22Rv1 (cell line): ENCODE measurements around the gene TMEM247.

Source experiments
- CTCF ChIP-seq: fragments of 450-650 bp; IDR thresholded peaks from 2 replicates; pipeline ENCODE4 v1.5.1; 2017; ENCODE audit warnings: mild to moderate bottlenecking
- ZFX ChIP-seq: fragments of 450-650 bp; IDR thresholded peaks from 2 replicates; pipeline ENCODE4 v1.6.1; 2017; ENCODE audit warnings: antibody characterized with exemption, borderline replicate concordance

GRCh38 chr2:46505472-46505783, 26.1 kb downstream of the TMEM247 start:
- TF ChIP-seq CTCF (no peak), ZFX (no peak)
